ENCODE measurements around the gene ARHGAP22.

The ARHGAP22 gene

GRCh38 chr10:48412933-48413332, 191.9 kb downstream of the ARHGAP22 start:
- Mint-ChIP-seq H3K9me3 (peaks cover 29% of the 10 kb centered on the region), H3K4me1 (no peaks in the 10 kb centered on the region), H3K27ac (no peak overlapping the region), H3K4me3 (no peak overlapping the region), H3K27me3 (ENCODE audit: low read depth, poor library complexity) (no peaks in the 10 kb centered on the region), H3K36me3 (ENCODE audit: low read depth) (peaks cover 13% of the 10 kb centered on the region)
- no peak for DNase-seq
- no peak for TF ChIP-seq CTCF (IDR thresholded peaks at IDR 0.05)

- Mint-ChIP-seq H3K27me3 (ENCODE audit: low read depth, poor library complexity) (no peaks in the 10 kb centered on the region), H3K4me1 (no peaks in the 10 kb centered on the region), H3K36me3 (ENCODE audit: low read depth) (peaks cover 13% of the 10 kb centered on the region), H3K4me3 (no peak overlapping the region), H3K9me3 (peaks cover 29% of the 10 kb centered on the region), H3K27ac (no peak overlapping the region)
- TF ChIP-seq CTCF (IDR thresholded peaks at IDR 0.05) = no peak
- no peak for DNase-seq
Observed at GRCh38 chr10:48412081-48412480, 192.8 kb downstream of the ARHGAP22 start.

GRCh38 chr10:48411510-48411909, 193.4 kb downstream of the ARHGAP22 start:
- no peaks in the 10 kb centered on the region for H3K4me1 Mint-ChIP-seq
- H3K27me3 Mint-ChIP-seq (ENCODE audit: low read depth, poor library complexity) = no peaks in the 10 kb centered on the region
- peaks cover 13% of the 10 kb centered on the region for H3K36me3 Mint-ChIP-seq (ENCODE audit: low read depth)
- no peak overlapping the region for H3K4me3 Mint-ChIP-seq
- no peak for TF ChIP-seq CTCF (IDR thresholded peaks at IDR 0.05)
- H3K27ac Mint-ChIP-seq = no peak overlapping the region
- H3K9me3 Mint-ChIP-seq = peaks cover 29% of the 10 kb centered on the region
- DNase-seq = no peak

DNA sequence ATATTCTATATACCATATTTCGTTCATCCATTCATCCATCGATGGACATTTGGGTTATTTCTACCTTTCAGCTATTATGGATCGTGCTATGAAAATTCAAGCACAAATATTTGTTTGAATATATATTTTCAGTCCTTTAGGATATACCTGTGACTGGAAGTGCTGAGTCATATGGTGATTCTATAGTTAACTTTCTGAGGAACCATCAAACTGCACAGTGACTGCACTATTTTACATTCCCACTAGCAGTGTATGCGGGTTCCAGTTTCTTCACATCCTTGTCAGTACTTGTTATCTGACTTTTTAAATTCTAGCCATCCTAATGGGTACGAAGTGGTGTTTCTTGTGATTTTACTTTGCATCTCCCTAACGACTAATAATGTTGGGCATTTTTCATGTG, 194.4 kb downstream of the ARHGAP22 start:
- H3K4me3 Mint-ChIP-seq = no peak overlapping the region
- H3K4me1 Mint-ChIP-seq = no peaks in the 10 kb centered on the region
- peaks cover 29% of the 10 kb centered on the region for H3K9me3 Mint-ChIP-seq
- no peak for TF ChIP-seq CTCF (IDR thresholded peaks at IDR 0.05)
- H3K27ac Mint-ChIP-seq = no peak overlapping the region
- H3K27me3 Mint-ChIP-seq (ENCODE audit: low read depth, poor library complexity) = no peaks in the 10 kb centered on the region
- DNase-seq = no peak
- H3K36me3 Mint-ChIP-seq (ENCODE audit: low read depth) = peaks cover 14% of the 10 kb centered on the region

GRCh38 chr10:48406658-48407057, 198.2 kb downstream of the ARHGAP22 start:
- Mint-ChIP-seq H3K4me3 (no peak overlapping the region), H3K9me3 (peaks cover 11% of the 10 kb centered on the region), H3K36me3 (ENCODE audit: low read depth) (peaks cover 14% of the 10 kb centered on the region), H3K27me3 (ENCODE audit: low read depth, poor library complexity) (no peaks in the 10 kb centered on the region), H3K27ac (no peak overlapping the region), H3K4me1 (no peaks in the 10 kb centered on the region)
- no peak for DNase-seq
- no peak for TF ChIP-seq CTCF (IDR thresholded peaks at IDR 0.05)

DNA sequence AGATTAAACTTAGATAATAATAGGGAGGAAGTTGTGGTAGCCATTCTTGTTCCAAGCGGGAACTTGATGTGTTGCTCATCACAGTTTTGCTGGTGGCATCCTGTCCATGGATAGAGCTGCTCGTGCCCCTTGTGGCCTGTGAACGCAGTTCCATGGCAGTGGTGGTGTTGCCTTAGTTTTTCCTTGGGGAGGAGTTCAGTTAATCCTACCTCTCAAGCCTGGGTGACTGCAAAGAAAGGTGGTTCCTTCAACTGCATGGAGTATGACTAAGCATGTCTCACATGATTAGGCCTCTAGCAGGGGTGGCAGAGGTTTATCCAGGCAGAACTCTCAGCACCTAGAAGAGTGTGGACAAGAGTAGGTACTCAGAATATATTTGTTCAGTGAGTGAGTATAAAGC, 198.7 kb downstream of the ARHGAP22 start:
- Mint-ChIP-seq H3K4me1 (no peaks in the 10 kb centered on the region), H3K27ac (no peak overlapping the region), H3K4me3 (no peak overlapping the region), H3K9me3 (peaks cover 6% of the 10 kb centered on the region), H3K27me3 (ENCODE audit: low read depth, poor library complexity) (no peaks in the 10 kb centered on the region), H3K36me3 (ENCODE audit: low read depth) (peaks cover 14% of the 10 kb centered on the region)
- TF ChIP-seq CTCF (IDR thresholded peaks at IDR 0.05) = no peak
- DNase-seq = no peak
